GM12801 (cell line): Measurements from ENCODE around the gene MYLK3.

ENCODE experiments used
- CTCF ChIP-seq: IDR thresholded peaks from one replicate; pipeline ENCODE4 v1.5.1; 2011; ENCODE audit warnings: control low read depth; ENCODE audit not compliant: insufficient read length; ENCODE audit errors: extremely low read depth

Gene MYLK3

GRCh38 chr16:46788891-46789474, 40.8 kb upstream of the MYLK3 start:
- TF ChIP-seq CTCF, result no peak

GRCh38 chr16:46787909-46788308, 39.8 kb upstream of the MYLK3 start:
- TF ChIP-seq CTCF, result no peak

- TF ChIP-seq CTCF, result no peak
Observed at GRCh38 chr16:46785076-46785845, 37.1 kb upstream of the MYLK3 start.

GRCh38 chr16:46783800-46784199, 35.7 kb upstream of the MYLK3 start:
- no peak for TF ChIP-seq CTCF

GRCh38 chr16:46782320-46782719, 34.2 kb upstream of the MYLK3 start:
- TF ChIP-seq CTCF, result no peak

- no peak for TF ChIP-seq CTCF
Observed at GRCh38 chr16:46777804-46778203, 29.7 kb upstream of the MYLK3 start.

GRCh38 chr16:46775214-46775613, 27.1 kb upstream of the MYLK3 start:
- TF ChIP-seq CTCF, result no peak
